ENCODE measurements around the gene TRAF1. TPM values are rescaled to one million over a fixed set of nuclear protein-coding genes. Genes with fewer than 3 reads are reported as not detected.

The TRAF1 gene
- total and polyA plus RNA-seq, 2 donors (not counting 1 experiment from before 2014, with no cell fraction given), result 0.58 to 3.8 TPM

- no peaks in the 10 kb centered on the region for H3K9me3 ChIP-seq (ENCODE audit: control insufficient read depth, insufficient read depth, low read depth, low read length)
- DNase-seq (ENCODE audit: low read depth in 2 of 2), result no peak
- TF ChIP-seq EZH2 (IDR thresholded peaks at IDR 0.05; ENCODE audit: low read length, missing control alignments), result no peak
- TF ChIP-seq, protein P1, sequence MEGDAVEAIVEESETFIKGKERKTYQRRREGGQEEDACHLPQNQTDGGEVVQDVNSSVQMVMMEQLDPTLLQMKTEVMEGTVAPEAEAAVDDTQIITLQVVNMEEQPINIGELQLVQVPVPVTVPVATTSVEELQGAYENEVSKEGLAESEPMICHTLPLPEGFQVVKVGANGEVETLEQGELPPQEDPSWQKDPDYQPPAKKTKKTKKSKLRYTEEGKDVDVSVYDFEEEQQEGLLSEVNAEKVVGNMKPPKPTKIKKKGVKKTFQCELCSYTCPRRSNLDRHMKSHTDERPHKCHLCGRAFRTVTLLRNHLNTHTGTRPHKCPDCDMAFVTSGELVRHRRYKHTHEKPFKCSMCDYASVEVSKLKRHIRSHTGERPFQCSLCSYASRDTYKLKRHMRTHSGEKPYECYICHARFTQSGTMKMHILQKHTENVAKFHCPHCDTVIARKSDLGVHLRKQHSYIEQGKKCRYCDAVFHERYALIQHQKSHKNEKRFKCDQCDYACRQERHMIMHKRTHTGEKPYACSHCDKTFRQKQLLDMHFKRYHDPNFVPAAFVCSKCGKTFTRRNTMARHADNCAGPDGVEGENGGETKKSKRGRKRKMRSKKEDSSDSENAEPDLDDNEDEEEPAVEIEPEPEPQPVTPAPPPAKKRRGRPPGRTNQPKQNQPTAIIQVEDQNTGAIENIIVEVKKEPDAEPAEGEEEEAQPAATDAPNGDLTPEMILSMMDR (conservative IDR thresholded peaks at IDR 0.05 in 1 of 2, IDR thresholded peaks at IDR 0.05 in 1 of 2; ENCODE audit: low read depth in 1 of 2, low read length in 2 of 2), result no peak
- no peaks in the 10 kb centered on the region for H3K36me3 ChIP-seq (ENCODE audit: control insufficient read depth, insufficient read depth, low read length)
- no peaks in the 10 kb centered on the region for H4K20me1 ChIP-seq (ENCODE audit: control insufficient read depth, extremely low read depth, insufficient read depth, low read length)
- no peaks in the 10 kb centered on the region for H3K79me2 ChIP-seq (ENCODE audit: control insufficient read depth, insufficient read depth, low read length)
- no peak overlapping the region for H3K4me2 ChIP-seq (ENCODE audit: extremely low read depth, insufficient read depth, low read length)
- H3K4me1 ChIP-seq (ENCODE audit: control insufficient read depth, extremely low read depth, insufficient read depth, low read length), result peaks cover 6% of the 10 kb centered on the region
- H3K27ac ChIP-seq (ENCODE audit: insufficient read depth, low read length), result no peak overlapping the region
- H3K27me3 ChIP-seq (ENCODE audit: control insufficient read depth, insufficient read depth, low read length), result no peaks in the 10 kb centered on the region
- H2AFZ ChIP-seq (ENCODE audit: low read length), result no peak overlapping the region
- no peak overlapping the region for H3K9ac ChIP-seq (ENCODE audit: insufficient read depth, low read length)
- H3K4me3 ChIP-seq (replicated peaks in 1 of 4; ENCODE audit: control extremely low read depth in 1 of 4, insufficient read depth in 1 of 4, low read depth in 3 of 4, low read length in 4 of 4), result no peak overlapping the region
These were observed 8.4 kb downstream of the TRAF1 start for GRCh38 chr9:120917929-120918762.

DNA sequence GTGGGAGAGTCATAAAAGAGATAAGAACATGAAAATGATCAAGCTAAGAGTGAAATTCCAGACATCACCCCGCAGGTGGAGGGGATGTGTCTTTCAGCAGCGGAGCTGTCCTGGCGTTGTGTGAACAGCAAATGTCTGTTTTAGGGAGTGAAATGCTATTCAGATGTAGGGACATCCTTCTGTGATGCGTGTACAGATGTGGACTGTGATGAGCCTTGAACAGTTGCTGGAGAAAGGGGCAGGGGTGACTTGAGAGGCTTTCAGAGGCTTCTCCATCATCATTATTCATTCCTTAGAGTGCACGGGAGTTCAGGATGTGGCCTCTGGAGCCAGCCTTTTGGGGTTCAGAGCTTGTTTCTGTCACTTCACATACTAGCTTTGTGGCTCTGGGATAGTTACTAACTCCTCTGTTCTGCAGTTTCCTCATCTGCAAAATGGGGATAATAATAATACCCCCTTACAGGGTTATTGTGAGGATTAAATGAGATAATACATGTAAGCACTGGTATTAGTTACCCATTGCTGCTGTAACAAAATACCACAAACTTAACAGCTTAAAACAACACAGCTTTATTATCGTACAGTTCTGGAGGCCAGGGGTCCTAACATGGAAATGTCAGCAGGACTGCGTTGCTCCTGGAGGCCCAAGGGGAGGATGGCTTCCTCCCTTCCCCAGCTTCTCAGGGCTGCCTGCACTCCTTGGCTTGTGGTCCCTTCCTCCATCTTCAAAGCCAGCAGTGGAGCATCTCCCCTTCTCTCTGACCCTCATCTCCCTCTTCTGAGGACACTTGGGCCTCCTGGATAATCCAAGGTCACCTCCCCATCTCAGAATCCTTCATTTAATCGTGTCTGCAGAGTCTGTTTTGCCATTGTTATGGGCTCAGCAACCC lies 9.4 kb downstream of the TRAF1 start:
- no peak overlapping the region for H3K4me2 ChIP-seq (ENCODE audit: extremely low read depth, insufficient read depth, low read length)
- H2AFZ ChIP-seq (ENCODE audit: low read length), result no peak overlapping the region
- no peaks in the 10 kb centered on the region for H3K36me3 ChIP-seq (ENCODE audit: control insufficient read depth, insufficient read depth, low read length)
- no peak overlapping the region for H3K9ac ChIP-seq (ENCODE audit: insufficient read depth, low read length)
- H3K4me3 ChIP-seq (replicated peaks in 1 of 4; ENCODE audit: control extremely low read depth in 1 of 4, insufficient read depth in 1 of 4, low read depth in 3 of 4, low read length in 4 of 4), result no peak overlapping the region
- no peaks in the 10 kb centered on the region for H3K79me2 ChIP-seq (ENCODE audit: control insufficient read depth, insufficient read depth, low read length)
- H3K4me1 ChIP-seq (ENCODE audit: control insufficient read depth, extremely low read depth, insufficient read depth, low read length), result peaks cover 6% of the 10 kb centered on the region
- no peaks in the 10 kb centered on the region for H3K27me3 ChIP-seq (ENCODE audit: control insufficient read depth, insufficient read depth, low read length)
- H4K20me1 ChIP-seq (ENCODE audit: control insufficient read depth, extremely low read depth, insufficient read depth, low read length), result no peaks in the 10 kb centered on the region
- DNase-seq (ENCODE audit: low read depth in 2 of 2), result no peak
- TF ChIP-seq, protein P1 (conservative IDR thresholded peaks at IDR 0.05 in 1 of 2, IDR thresholded peaks at IDR 0.05 in 1 of 2; ENCODE audit: low read depth in 1 of 2, low read length in 2 of 2), result no peak
- H3K9me3 ChIP-seq (ENCODE audit: control insufficient read depth, insufficient read depth, low read depth, low read length), result no peaks in the 10 kb centered on the region
- no peak overlapping the region for H3K27ac ChIP-seq (ENCODE audit: insufficient read depth, low read length)

DNA sequence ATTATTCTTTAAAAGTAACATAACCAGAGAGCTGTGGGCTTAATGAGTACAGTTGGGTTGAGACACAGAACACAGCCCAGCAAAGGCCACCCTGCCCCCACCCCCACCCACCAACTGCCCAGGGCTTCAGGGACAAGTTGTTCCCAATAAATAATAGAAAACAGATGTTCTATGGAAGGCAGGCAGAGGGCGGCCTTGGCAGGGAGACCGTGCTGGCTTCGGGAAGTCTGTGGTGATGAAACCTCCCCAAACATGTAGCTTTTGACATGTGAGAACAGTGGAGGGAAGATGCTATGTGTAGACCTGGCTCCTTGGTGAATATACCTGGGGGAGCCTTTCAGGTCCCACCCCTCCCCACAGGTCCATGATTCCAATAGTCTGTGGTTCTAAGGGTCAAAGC lies 10.0 kb downstream of the TRAF1 start:
- Histone ChIP-seq H3K4me3 (replicated peaks in 1 of 4; ENCODE audit: control extremely low read depth in 1 of 4, insufficient read depth in 1 of 4, low read depth in 3 of 4, low read length in 4 of 4) (no peak overlapping the region), H3K79me2 (ENCODE audit: control insufficient read depth, insufficient read depth, low read length) (no peaks in the 10 kb centered on the region), H3K4me1 (ENCODE audit: control insufficient read depth, extremely low read depth, insufficient read depth, low read length) (peaks cover 6% of the 10 kb centered on the region), H3K9me3 (ENCODE audit: control insufficient read depth, insufficient read depth, low read depth, low read length) (no peaks in the 10 kb centered on the region), H3K36me3 (ENCODE audit: control insufficient read depth, insufficient read depth, low read length) (no peaks in the 10 kb centered on the region), H3K9ac (ENCODE audit: insufficient read depth, low read length) (no peak overlapping the region), H2AFZ (ENCODE audit: low read length) (no peak overlapping the region), H3K4me2 (ENCODE audit: extremely low read depth, insufficient read depth, low read length) (peak overlapping the region; percentile 18), H4K20me1 (ENCODE audit: control insufficient read depth, extremely low read depth, insufficient read depth, low read length) (no peaks in the 10 kb centered on the region), H3K27me3 (ENCODE audit: control insufficient read depth, insufficient read depth, low read length) (no peaks in the 10 kb centered on the region), H3K27ac (ENCODE audit: insufficient read depth, low read length) (no peak overlapping the region)
- peak in 1 of 2 donors; percentile 93 for DNase-seq (ENCODE audit: low read depth in 2 of 2)
- TF ChIP-seq EZH2 (IDR thresholded peaks at IDR 0.05; ENCODE audit: low read length, missing control alignments), result no peak
- TF ChIP-seq, protein P1 (conservative IDR thresholded peaks at IDR 0.05 in 1 of 2, IDR thresholded peaks at IDR 0.05 in 1 of 2; ENCODE audit: low read depth in 1 of 2, low read length in 2 of 2), result peak in 1 of 2 donors; percentile 37
